Left hindlimb (tissue), 1 donor: ENCODE measurements around the gene C19orf67.

Experiments used
- DNase-seq: peaks from one replicate; pipeline ENCODE4 v3.0.0-alpha.2; 2018

Gene C19orf67

DNA sequence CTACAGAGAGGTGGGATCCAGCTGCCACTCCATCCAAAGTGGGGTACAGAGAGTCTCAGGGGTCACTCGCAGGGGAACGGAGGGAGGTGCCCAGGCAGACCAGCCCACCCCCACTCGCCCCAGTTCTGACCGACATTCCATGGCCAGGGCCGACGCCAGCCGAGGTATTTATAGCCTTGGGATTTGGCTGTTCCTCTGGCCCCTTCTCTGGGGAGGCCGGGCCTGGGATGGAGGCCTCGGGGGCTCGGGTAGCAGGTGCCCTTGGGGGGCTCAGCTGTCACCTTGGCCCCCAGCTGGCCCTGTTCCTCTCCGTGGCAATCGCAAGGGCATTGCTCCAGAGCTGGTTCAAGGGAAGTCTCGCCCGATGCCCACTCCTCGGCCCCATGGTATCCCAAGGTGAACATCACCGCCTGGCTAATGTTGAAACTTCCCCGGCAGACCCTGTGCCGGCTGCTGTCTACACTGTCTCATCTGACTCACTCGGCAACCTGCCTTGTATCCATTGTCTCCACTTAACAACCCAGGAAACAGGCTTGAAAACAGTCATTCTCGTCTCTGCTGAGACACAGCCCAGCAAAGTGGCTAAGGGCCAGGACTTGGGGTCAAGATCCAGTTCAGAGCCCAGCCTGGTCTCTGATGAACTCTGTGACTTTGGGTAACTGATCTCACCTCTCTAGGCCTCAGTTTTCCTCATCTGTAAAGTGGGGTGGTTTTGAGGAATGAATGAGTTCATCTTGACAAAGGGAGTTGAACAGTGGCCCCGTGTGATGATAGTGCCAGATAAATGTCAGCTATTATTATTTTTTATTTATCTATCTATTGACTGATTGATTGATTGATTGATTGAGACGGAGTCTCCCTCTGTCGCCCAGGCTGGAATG, 22.2 kb upstream of the C19orf67 start:
- DNase-seq = no peak

DNA sequence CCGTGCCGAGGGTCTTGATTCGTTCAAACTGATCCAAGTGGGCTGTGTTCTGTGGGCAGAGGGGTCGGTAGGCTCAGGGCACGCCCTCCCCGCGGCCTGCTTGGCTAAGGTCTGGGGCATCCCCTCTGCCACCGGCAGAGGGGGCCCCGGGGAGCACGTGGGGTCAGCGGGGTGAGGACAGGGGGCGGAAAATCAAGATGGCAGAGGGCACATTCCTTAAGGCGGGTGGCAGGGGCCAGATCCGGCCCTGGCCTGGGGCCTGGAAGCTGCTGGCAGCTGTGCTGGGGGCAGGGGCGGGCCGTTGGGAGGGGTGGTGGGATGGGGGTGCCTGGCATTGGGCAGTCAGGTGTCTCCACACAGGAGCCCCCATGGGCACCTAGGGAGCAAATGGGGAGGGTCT, 21.3 kb upstream of the C19orf67 start:
- DNase-seq = no peak

DNA sequence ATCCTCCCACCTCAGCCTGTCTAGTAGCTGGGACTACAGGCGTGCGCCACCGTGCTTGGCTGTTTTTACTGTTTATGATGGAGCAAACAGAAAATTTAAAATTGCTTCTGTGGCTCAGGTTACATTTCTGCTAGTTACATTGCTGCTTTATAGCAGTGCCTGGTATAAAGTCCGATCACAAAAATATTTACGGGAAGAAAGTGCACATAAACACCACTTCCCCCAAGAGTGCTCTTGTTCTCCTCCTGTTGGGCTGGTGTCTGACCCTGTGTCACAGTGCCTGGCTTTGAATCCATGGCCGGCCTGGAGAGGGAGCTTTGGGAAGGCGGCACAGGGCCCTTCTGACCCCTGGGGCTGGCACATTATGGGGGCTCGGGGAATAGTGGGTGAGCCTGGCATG, 20.1 kb upstream of the C19orf67 start:
- no peak for DNase-seq

DNA sequence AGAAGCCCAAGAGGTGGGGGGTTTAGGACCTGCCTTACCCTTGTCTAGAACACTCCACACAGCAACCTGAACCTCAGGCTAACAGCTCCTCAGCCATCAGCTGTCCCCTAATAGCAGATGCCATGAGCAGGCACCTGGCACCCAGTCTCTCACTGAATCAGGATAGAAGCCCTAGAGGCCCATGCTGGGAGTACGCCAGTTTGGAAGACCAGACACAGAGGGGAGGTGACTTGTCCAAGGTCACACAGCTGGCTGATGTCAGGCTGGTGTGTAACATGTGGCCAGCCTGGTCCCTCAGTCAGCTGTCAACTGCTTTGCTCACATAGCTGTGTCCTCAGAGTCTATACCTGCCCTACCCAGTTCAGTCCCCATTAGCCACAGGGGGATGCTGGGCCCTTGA, 17.7 kb upstream of the C19orf67 start:
- DNase-seq = no peak

DNA sequence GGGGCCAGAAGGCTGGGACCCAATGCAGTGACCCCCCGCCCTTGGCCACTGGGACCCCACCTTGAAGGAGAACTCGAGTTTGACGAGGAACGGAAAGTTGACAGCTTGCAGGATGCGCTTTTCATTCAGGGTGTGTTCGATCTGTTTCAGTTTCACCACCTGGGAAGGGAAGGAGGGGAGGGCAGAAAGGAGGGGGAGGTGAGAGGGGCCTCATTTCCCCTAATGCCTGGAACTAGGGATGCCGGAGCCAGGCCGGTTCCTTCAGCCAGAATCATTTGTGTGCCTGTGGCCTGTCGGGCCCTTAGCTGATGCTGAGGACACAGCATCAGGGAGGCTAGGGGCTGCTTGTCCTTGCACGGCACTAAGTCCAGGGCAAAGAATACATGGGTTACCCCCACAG, 17.2 kb upstream of the C19orf67 start:
- no peak for DNase-seq

DNA sequence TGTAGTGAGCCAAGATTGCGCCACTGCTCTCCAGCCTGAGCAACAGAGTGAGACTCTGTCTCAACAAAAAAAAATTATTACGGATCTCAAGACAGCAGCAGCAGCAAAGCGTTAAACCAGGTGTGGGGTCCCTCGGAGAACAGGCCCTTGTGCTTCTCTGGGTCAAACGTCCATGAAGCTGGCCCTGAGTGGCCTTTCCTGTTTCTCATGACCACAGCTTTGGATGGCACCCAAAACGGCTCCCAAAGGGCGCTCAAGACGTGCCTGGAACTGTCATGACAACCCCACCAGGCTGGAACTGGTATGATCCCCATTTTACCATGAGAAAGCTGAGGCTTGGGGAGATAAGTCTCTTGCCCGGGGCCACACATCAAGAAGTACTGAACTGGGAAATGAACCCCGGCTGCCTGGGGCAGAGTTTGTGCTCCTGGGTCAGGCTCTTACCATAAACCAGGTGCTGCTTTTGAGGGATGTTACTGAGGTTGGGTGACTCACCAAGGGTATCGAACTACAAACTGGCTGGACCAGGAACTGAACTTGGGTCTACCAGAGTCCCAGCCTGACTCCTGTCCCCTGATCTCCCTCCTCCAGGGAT, 16.6 kb upstream of the C19orf67 start:
- no peak for DNase-seq

DNA sequence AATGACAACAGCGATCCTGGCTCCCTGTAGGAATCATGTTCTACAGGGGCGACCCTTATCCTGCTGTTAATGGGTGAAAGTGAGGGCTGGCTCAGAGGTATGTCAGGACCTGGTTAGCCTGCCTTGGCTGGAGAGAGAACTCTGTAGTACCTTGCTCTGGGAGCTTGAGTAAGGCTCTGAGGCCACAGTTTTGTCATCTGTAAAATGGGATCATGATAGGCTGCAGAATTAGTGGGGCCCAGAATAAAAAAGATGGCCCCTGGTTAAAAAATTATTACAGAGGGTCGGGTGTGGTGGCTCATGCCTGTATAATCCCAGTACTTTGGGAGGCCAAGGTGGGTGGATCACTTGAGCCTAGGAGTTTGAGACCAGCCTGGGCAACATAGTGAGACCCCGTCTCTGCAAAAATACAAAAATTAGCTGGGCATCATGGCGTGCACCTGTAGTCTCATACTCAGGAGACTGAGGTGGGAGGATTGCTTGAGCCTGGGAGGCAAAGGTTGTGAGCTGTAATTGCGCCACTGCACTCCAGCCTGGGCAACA, 15.5 kb upstream of the C19orf67 start:
- DNase-seq = no peak

DNA sequence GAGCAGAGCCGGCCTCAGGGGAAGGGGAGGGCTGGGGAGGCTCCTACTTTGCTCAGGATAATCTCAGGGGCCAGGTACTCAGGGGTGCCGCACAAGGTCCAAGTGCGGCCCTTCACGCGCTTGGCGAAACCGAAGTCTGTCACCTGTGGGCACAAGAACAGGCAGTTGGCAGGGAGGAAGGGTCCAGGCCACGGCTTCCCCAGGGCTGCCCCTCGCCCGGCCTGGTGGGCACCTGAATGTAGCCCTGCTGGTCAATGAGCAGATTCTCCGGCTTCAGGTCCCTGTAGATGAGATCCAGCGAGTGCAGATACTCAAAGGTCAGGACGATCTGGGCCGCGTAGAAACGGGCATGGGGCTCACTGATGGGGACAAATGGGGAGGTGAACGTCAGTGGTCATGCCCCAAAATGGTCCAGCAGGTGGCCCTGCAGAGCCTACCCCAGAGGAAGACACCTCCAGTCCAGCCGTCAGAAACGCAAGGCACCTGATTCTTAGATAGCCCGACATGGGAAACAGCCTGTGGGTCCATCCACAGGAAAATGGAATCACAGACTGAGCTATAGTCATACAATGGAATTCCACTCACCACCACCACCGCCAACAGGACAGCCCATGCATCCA, 12.1 kb upstream of the C19orf67 start:
- DNase-seq = no peak

DNA sequence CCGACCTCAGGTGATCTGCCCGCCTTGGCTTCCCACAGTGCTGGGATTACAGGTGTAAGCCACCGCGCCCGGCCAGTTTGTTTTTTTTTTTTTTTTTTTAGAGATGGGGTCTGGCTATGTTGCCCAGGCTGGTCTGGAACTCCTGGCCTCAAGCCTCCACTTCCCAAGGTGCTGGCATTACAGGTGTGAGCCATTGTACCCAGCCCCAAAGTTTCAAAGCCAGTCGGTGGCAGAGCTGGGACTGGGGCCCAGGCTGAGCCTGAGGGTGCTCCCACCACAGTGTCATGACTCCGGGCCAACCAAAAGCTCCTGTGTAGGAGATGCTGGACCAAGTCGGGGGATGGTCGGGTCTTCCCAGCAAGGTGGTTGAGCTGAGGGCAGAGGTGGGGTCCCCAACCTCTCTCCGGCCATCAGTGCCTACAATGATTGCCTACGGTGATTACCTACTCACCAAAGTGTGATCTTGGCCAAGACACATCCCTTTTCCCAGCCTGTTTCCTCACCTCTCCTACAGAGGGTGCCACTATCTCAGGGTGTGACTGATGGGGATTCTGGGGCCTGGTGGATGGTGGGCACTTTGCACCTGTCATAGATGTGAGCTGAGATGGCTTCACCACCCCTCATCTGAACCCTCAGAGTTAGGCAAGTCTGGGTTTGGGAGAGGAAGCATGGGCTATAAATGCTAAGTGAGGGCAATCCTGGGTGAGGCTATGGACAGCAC, 10.8 kb upstream of the C19orf67 start:
- DNase-seq = no peak

DNA sequence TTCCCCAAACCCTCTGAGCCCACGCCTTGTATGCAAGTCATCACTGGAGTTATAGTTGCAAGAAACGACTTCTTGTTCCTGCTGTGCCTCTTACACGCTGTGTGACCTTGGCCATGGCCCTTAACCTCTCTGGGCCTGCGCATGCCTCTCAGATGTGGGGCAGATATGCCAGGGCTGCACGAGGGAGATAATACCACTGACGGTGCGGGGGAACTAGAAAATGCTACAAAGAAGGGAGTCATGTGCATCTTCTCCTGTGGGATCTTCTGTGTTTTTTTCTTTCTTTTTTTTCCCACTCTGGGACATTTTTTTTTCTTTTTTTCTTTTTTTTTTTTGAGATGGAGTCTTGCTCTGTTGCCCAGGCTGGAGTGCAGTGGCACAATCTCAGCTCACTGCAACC, 9.3 kb upstream of the C19orf67 start:
- DNase-seq = no peak

DNA sequence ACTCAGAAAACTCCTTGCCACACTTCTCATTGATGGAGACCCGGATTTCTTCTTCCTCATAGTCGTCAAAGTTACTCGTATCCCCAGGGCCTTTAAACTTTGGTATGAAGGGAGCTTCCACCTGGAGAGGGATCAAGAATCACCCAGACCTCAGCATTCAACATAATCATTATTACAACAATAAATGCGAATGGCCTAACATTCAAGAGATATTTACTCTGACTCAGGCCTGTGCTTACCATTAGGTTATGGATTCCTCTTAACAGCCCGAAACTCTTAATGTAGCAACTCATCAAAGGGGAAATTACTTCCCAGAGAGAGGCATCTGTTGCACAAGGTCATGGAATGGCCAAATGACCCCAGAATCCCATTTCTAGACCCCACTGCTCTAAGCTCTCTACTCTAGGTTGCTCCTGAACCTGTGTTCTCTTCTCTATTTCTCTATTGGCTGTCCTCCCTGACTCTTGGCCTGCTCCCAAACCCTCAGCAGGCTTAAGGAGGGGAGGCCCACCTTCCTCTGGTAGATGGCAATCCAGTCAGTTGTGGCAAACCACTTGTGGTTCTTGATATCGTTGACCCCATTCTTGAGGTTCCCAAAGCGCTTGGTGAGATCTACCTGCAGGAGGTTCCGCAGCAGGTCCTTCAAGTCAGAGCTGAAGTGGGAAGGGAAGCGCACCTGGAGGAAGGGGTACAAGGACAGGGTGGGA, 7.7 kb upstream of the C19orf67 start:
- DNase-seq = no peak

DNA sequence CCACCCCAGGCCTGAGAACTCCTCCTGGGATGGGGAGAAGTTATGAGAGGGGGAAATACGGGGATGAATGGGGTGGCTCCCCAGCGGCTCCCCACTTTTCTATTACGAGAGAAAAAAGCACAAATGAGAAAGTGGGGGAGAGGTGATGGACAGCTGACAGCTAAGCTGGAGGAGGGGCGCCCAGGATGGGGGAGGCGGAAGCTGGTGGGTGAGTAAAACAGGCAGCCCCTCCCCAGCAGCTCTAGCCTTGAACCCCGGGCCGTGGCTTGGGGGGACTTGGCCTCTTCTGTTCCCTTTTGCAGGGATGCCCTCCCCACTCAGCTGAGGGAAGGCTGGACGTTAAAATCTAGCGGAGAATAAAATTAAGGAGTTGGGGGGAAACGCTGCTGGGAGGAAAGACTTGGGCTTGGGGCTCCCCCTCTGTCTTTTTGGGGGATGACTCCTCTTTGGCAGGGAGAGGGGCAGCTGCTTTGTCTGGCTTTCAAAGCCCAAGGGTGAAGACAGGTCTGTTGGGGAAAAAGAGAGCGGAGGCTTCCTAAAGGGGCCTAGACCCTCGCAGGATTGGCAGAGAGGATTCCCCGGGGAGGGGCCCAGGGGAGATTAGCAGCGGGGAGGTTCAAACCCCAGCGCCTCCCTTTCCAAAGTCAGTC, 6.4 kb upstream of the C19orf67 start:
- DNase-seq = no peak

DNA sequence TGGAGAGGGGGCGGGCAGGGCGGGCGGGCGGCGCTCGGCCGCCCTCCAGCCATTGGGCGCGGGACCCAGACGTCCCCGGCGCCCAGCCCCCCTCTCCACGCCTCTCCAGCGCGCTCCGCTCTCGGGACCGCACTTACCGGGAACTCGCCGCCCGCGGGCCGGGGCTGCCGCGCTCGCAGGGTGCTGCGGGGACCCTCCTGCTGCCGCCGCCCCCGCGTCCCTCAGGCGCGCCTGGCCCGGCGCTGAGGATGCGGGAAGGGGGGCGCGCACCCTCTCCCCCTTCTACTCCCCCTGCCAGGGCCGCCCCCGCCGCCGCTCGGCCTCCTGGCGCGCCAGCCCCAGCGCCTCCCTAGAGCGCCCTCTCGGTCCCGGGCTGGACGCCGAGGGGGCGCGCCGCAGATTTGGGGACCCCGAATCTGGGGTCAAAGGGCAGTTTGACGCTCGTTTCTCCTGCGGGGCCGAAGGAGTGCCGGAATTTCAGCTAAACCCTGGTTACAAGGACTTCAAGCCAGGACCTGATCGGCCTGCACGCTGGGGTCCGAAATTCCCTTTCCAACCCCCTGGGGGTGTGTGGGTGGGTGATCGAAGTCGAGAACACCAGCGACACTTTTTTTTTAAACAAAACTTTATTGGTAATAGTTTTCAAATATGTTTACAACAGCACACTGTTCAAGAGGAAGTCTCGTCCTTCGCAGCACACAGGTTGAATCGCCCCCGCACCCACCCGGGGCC, 5.7 kb upstream of the C19orf67 start:
- DNase-seq = peak; percentile 84

DNA sequence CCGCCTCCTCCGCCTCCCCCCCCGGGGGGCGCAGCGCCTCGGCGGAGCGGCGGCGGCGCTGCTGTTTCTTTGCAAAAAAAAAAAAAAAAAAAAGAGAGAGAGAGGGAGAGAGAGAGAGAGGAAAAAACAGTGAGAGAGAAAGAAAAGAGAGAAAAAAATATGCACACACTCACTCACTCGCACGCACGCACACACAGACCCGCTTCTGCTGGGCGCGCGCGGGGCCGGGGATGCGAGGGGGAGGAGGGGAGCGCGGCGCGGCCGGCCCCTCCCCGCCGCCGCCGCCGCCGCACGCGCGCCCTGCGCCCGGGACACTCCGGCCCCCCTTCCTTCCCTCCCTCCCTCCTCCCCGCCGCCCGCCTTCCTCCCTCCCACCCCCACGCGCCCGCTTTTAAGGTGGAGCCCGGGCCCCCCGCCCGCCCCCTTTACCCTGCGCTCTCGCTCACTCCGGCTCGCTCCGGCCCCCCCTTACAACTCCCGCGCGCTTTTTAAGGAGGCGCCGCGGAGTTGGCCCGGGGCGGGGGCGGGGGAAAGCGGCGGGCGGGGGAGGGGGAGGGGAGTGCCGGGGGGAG, 5.0 kb upstream of the C19orf67 start, which contains the start of gene SAMD1:
TSS of gene SAMD1 (minus strand) at position 243 of the 572 bp plus-strand sequence.
- DNase-seq = peak; percentile 96

DNA sequence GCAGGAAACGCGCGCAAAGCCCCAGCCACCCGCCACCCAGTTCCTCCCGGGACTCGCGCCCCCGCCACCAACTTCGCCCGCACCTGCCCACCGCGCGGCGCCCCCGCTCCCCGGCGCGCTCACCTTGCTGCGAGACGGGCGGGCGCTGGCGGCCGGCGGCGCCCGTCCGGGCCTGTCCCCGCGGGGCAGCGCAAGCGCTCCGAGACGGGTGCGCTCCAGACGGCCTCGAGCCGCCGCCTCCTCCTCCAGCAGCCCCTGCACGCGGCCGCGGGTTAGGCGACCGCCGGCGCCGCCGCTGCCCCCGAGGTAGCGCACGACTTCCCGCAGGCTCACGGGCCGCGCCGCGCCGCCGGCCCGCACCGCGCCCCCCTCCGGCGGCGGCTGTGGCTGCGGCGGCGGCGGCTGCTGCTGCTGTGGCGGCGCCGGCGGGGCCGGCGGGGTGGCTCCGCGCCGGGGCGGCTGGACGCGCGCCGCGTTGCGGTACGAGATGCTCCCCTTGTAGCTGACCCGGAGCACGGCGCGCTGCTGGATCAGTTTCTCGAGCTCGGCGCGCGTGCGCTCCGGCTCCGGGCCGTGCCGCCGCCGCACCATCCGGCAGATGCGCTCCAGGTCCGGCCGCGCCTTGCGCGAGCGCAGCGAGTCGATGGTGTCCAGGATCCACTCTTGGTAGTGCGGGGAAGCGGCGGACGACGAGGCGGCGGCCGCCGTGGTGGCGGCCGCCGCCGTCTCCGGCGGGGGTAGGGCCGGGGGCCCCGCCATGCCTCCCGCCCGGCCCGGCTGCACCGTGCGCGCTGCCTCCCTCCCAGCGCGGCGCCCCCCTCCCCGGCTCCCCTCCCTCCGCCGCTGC, 4.3 kb upstream of the C19orf67 start:
- DNase-seq = no peak

DNA sequence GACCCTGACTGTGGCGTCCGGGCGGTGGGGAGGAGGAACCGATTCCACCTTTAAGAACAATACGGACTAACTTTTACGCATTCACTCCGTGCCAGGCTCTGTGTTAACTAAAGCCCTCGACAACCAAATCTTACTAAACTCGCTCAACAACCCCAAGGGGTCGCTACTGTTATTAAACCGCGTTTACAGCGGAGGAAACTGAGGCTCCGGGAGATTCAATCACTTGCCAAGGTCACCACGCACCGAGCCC, 3.8 kb upstream of the C19orf67 start:
- no peak for DNase-seq

DNA sequence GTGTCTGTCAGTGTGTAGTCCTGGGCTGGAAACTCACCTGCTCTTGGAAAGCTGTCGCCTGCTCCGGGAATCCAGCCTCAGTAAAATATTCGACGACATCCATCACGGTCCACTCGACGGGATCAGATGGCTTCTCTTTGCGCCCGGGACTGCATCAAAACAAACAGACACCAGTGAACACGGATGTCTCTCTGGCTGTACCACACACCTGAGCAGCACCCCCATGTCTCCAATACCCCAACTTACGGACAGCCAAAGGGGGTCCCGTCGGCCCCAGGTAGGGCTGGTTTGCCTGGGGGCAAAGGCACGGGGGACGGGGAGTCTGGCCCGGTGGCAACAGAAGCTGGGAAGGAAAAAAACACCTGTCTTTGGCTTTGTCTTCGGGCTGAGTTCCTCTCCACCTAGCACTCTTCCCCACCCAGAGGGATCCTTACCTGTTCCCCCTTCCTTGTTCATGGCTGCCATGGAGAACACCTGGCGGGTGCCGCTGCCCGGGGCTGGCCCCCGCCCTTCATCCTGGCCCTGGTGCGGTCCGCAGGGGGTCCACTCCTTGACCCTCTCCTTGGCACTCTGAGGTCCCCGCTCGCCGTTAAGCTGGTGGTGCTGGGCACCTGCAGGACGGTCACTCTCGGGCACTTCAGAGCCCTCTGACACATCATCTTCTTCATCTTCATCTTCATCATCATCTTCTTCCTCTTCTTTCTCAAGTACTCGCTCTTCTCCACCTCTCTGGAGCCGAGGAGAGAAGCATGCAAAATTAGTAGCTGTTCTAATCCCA, 3.2 kb upstream of the C19orf67 start:
- DNase-seq = no peak

DNA sequence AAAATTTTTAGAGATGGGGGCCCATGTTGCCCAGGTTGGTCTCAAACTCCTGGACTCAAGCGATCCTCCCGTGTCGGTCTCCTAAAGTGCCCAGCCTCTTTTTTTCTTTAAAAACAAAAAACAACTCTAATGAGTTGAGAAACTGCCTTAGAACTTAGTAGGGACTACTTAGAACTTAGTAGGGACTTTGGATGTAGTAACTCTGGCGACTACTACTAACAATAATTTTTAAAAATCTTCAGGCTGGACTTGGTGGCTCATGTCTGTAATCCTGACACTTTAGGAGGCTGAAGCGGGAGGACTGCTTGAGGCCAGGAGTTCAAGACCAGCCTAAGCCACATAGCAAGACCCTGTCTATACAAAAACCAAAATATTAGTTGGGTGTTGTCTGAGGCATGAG, 515 bp upstream of the C19orf67 start:
- no peak for DNase-seq

DNA sequence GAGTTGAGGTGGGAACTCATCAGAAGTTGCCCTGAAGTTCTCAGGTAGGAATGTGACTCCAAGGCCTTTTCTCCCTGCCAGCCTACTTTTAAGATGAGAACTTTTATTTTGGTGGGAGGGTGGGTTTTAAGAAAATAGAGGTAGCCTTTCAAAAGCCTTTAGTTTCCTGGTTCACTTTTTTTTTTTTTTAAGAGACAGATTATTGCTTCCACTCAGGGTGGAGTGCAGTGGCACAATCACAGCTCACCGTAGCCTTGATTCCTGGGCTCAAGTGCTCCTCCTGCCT, 3.0 kb downstream of the C19orf67 start:
- DNase-seq = no peak
